MM.1S (cell line): ENCODE results near the gene DDN.

Source experiments
- CTCF ChIP-seq: fragments of 300-600 bp; sonication (generic); IDR thresholded peaks from 2 replicates; pipeline ENCODE4 v1.5.1; 2016; ENCODE audit warnings: antibody characterized with exemption, low read length, mixed read lengths
- EZH2 ChIP-seq: fragments of 300-600 bp; sonication (generic); optimal IDR thresholded peaks from 2 replicates; pipeline ENCODE3; 2017; ENCODE audit warnings: low read depth, mild to moderate bottlenecking, antibody characterized with exemption, low read length, mixed read lengths
- EZH2phosphoT487 ChIP-seq: fragments of 300-600 bp; sonication (generic); IDR thresholded peaks from 2 replicates; pipeline ENCODE4 v1.6.1; 2018; ENCODE audit warnings: antibody characterized with exemption, low read length

DNA sequence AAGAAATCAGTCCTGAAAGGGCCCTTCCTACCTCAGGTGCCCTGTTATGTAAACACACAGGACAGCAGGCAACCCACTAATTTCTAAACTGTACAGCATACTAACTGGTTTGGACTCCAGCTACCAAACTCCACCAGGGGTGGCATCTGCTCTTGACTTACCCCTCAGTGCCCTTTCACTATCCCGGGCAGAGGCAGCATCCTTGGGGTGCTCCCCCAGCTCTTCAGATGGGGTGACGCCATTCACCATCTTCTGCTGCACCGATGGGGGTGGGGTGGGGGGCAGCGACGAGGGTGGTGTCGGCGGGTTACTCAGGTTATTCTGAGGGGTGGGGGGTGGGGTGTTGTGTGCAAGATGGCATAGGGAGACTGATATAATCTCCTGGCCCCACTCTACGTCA is 30.9 kb upstream of the DDN start:
- TF ChIP-seq CTCF (no peak), EZH2 (no peak), EZH2phosphoT487 (no peak)
